Measurements from ENCODE around the gene CELF2.

The CELF2 gene

DNA sequence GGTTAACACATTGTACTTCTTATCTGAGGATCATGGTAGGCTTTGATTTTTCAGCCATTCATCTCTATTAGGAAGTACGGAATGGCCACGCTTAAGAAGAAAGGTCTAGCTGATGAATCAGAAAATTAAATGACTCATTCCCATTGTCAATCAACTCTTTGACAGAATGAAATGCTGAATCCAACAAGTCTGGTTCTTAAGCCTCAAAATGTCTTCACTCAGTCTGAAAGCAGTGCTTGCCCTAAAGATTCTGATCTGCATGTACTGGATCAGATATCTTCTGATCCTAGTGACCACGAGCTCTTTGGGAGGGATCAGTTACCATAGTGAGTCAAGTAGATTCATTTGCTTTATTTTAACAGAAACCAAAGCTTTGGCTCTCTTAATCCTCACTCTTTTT, 5.7 kb upstream of the CELF2 start:
- no peaks in the 10 kb centered on the region for H3K9me3 ChIP-seq (ENCODE audit: control insufficient read depth in 2 of 2, low read length in 2 of 2)
- peaks cover 10 to 11% of the 10 kb centered on the region in 2 donors for H3K4me1 ChIP-seq (ENCODE audit: control insufficient read depth in 2 of 2, insufficient read depth in 2 of 2, low read length in 2 of 2)
- no peak overlapping the region for H3K27ac ChIP-seq (ENCODE audit: low read depth in 2 of 2, low read length in 2 of 2)
- H3K4me3 ChIP-seq (ENCODE audit: low read length in 2 of 2) = no peak overlapping the region
- H3K9ac ChIP-seq (ENCODE audit: low read depth in 1 of 2, low read length in 2 of 2) = no peak overlapping the region
- no peaks in the 10 kb centered on the region for H3K36me3 ChIP-seq (ENCODE audit: control insufficient read depth in 2 of 2, insufficient read depth in 2 of 2, low read length in 2 of 2)
- no peaks in the 10 kb centered on the region for H3K27me3 ChIP-seq (ENCODE audit: control insufficient read depth in 2 of 2, insufficient read depth in 2 of 2, low read length in 2 of 2)

DNA sequence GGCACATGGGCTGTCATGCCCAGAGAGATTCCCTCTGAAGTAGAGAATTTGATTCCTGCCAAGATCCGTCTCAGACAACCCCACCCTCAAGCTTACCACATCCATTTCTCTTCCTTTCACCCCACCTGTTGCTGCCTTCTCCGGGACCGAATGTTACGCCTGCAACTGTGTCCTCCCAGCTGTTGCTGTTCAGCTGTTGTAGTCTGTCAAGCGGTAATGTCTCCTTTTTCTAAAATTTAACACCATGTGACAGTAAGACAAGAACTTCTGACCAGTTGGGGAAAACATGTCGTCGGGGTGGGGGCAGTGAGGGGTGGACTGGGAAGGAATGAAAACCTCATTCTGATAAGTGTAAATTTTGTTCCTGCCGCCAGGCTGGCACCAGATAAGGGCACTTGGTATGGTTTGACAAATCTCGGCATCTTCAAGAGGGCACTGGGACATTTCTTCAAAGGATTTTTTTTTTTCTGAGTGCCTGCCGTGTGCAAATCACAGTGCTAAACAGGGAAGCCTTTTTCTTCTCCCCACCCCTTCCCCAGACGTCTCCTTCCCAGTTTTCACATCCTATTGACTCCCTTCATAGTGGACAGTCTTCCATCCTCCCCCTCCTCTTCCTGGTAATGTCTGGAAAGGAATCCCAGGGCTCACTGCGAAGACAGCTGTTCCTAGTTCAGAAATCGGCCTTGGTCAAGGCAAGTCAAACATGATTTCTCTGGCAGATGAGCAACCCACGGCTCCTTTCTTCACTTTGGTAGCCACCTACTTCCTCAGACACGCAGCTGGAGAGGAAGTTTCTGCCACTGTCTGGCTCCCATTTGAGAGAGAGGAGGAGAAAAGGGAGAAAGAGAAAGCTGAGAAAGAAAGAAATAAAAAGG, 5.0 kb upstream of the CELF2 start:
- peaks cover 11 to 13% of the 10 kb centered on the region in 2 donors for H3K4me1 ChIP-seq (ENCODE audit: control insufficient read depth in 2 of 2, insufficient read depth in 2 of 2, low read length in 2 of 2)

DNA sequence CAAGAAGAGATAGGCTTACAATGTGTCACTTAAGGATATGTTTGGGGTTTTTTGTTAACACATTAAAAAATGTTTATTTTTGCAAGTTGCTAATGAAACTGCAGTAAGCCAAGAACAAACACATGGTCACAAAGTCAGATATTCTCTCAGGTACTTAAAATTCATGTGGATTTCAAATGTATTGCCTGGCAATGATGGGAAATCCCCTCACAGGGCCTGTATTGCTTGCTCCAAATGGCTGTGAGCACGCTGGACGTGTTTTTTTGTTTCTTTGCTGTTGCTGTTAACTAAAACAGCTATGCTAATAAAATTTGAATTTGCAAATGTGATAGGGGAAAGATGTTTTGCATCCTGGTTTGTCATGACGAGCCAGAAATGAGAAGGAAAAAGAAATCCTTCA, 3.8 kb upstream of the CELF2 start:
- H3K36me3 ChIP-seq (ENCODE audit: control insufficient read depth in 2 of 2, insufficient read depth in 2 of 2, low read length in 2 of 2) = no peaks in the 10 kb centered on the region
- no peaks in the 10 kb centered on the region for H3K27me3 ChIP-seq (ENCODE audit: control insufficient read depth in 2 of 2, insufficient read depth in 2 of 2, low read length in 2 of 2)
- no peaks in the 10 kb centered on the region for H3K9me3 ChIP-seq (ENCODE audit: control insufficient read depth in 2 of 2, low read length in 2 of 2)
- H3K9ac ChIP-seq (ENCODE audit: low read depth in 1 of 2, low read length in 2 of 2) = no peak overlapping the region
- H3K4me3 ChIP-seq (ENCODE audit: low read length in 2 of 2) = no peak overlapping the region
- H3K27ac ChIP-seq (ENCODE audit: low read depth in 2 of 2, low read length in 2 of 2) = no peak overlapping the region
- H3K4me1 ChIP-seq (ENCODE audit: control insufficient read depth in 2 of 2, insufficient read depth in 2 of 2, low read length in 2 of 2) = peaks cover 11 to 13% of the 10 kb centered on the region in 2 donors

More for the DNA sequence above, 5.0 kb upstream of the CELF2 start:
- Histone ChIP-seq H3K9ac (ENCODE audit: low read depth in 1 of 2, low read length in 2 of 2) (no peak overlapping the region), H3K36me3 (ENCODE audit: control insufficient read depth in 2 of 2, insufficient read depth in 2 of 2, low read length in 2 of 2) (no peaks in the 10 kb centered on the region), H3K27ac (ENCODE audit: low read depth in 2 of 2, low read length in 2 of 2) (no peak overlapping the region), H3K9me3 (ENCODE audit: control insufficient read depth in 2 of 2, low read length in 2 of 2) (no peaks in the 10 kb centered on the region), H3K4me3 (ENCODE audit: low read length in 2 of 2) (no peak overlapping the region), H3K27me3 (ENCODE audit: control insufficient read depth in 2 of 2, insufficient read depth in 2 of 2, low read length in 2 of 2) (no peaks in the 10 kb centered on the region)

DNA sequence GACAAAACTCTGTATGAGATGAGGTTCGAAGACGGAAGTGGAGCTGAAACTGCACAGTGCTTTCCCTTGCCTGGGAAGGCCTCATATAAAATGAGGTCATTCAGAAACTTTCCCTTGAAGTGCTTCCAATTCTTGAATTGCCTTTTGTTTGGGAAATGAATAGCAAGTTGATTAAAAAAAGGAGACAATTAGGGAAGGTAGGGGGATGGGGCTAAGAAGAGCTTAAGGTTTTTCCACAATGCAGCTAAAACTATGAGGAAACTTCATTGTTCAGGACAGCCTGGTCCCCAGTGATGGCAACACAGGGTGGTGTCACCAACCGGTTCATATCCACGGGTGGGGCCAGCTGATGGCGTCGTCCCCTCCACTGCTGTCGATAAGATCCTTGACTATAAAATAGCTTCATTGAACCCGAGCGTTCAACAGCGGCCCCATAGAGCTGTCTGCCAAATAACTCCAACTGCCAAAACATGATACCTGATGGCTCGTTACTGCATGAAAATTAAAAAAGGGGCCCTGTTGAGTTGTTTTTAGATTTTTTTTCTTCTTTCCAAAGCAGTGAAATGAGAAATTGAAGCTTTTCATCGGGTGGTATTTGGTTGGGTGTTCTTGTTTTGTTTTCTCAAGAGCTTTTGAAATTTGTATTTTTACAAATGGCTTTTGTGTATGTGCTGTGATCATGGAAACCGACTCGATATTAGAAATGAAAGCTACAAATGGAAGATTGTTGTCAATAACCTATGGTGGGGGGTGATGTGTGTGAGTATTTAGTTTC, 2.8 kb upstream of the CELF2 start:
- Histone ChIP-seq H3K9me3 (ENCODE audit: control insufficient read depth in 2 of 2, low read length in 2 of 2) (no peaks in the 10 kb centered on the region), H3K9ac (ENCODE audit: low read depth in 1 of 2, low read length in 2 of 2) (no peak overlapping the region)

DNA sequence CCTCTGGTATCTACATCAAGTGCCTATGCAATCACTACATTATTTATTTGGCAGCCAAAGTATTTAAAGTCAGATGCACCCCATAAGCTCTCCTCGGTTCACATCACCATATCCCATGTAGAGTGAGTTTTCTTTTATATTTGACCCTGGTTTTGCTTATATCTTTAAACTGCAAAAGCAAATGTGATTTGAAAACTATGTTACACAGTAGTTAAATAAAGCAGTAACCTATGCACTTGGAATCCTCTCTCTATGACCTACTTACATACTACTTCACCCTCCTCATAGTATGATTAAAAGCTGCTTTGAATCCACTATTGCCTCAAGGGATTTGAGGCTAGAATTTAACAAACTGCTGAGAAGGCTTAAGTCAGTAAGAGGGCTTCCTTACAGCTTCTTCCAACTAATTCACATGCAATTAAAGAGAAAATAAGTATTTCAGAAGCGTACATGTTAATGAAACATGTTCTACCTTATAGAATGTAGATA, 2.2 kb upstream of the CELF2 start:
- Histone ChIP-seq H3K27me3 (ENCODE audit: control insufficient read depth in 2 of 2, insufficient read depth in 2 of 2, low read length in 2 of 2) (no peaks in the 10 kb centered on the region), H3K4me1 (ENCODE audit: control insufficient read depth in 2 of 2, insufficient read depth in 2 of 2, low read length in 2 of 2) (peaks cover 16 to 18% of the 10 kb centered on the region in 2 donors), H3K36me3 (ENCODE audit: control insufficient read depth in 2 of 2, insufficient read depth in 2 of 2, low read length in 2 of 2) (no peaks in the 10 kb centered on the region), H3K9ac (ENCODE audit: low read depth in 1 of 2, low read length in 2 of 2) (no peak overlapping the region), H3K9me3 (ENCODE audit: control insufficient read depth in 2 of 2, low read length in 2 of 2) (no peaks in the 10 kb centered on the region), H3K4me3 (ENCODE audit: low read length in 2 of 2) (no peak overlapping the region), H3K27ac (ENCODE audit: low read depth in 2 of 2, low read length in 2 of 2) (peak overlapping the region; percentile 65 to 71)

More for the DNA sequence above, 2.8 kb upstream of the CELF2 start:
- H3K4me1 ChIP-seq (ENCODE audit: control insufficient read depth in 2 of 2, insufficient read depth in 2 of 2, low read length in 2 of 2) = peaks cover 13 to 15% of the 10 kb centered on the region in 2 donors
- H3K27me3 ChIP-seq (ENCODE audit: control insufficient read depth in 2 of 2, insufficient read depth in 2 of 2, low read length in 2 of 2) = no peaks in the 10 kb centered on the region
- peak overlapping the region in 1 of 2 donors; percentile 33 for H3K4me3 ChIP-seq (ENCODE audit: low read length in 2 of 2)
- no peaks in the 10 kb centered on the region for H3K36me3 ChIP-seq (ENCODE audit: control insufficient read depth in 2 of 2, insufficient read depth in 2 of 2, low read length in 2 of 2)
- H3K27ac ChIP-seq (ENCODE audit: low read depth in 2 of 2, low read length in 2 of 2) = peak overlapping the region; percentile 65 to 71

DNA sequence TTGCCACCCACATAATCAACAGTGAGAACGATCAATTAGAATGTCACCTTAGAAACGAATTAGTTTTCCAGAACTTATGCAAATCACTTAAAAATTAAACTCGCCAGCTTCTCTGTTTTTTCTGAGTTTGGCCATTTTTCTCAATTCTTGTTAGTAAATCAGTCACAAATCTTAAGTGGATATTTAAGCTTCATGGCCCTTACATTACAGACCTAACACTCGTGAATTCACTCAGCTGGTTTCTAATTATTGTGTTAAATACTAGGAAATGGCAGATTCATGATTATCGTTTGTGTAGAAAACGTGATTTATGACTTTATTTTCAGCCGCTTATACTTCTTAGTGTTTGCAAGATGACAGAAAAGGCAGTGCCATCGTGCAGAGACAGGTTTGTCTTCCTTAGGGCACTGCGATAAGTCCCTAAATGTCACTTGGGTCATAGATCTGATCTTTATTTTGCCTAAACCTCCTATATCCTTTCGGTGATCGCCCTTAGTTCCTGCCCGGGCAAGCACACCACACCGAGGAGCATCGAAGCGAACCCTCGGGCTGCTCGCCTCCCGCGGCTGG, 587 bp upstream of the CELF2 start:
- no peaks in the 10 kb centered on the region for H3K9me3 ChIP-seq (ENCODE audit: control insufficient read depth in 2 of 2, low read length in 2 of 2)
- H3K4me1 ChIP-seq (ENCODE audit: control insufficient read depth in 2 of 2, insufficient read depth in 2 of 2, low read length in 2 of 2) = peaks cover 19 to 21% of the 10 kb centered on the region in 2 donors
- H3K27me3 ChIP-seq (ENCODE audit: control insufficient read depth in 2 of 2, insufficient read depth in 2 of 2, low read length in 2 of 2) = no peaks in the 10 kb centered on the region
- peak overlapping the region; percentile 77 to 78 for H3K4me3 ChIP-seq (ENCODE audit: low read length in 2 of 2)
- H3K27ac ChIP-seq (ENCODE audit: low read depth in 2 of 2, low read length in 2 of 2) = peak overlapping the region; percentile 78 to 81
- H3K36me3 ChIP-seq (ENCODE audit: control insufficient read depth in 2 of 2, insufficient read depth in 2 of 2, low read length in 2 of 2) = no peaks in the 10 kb centered on the region
- H3K9ac ChIP-seq (ENCODE audit: low read depth in 1 of 2, low read length in 2 of 2) = peak overlapping the region; percentile 60 to 69

DNA sequence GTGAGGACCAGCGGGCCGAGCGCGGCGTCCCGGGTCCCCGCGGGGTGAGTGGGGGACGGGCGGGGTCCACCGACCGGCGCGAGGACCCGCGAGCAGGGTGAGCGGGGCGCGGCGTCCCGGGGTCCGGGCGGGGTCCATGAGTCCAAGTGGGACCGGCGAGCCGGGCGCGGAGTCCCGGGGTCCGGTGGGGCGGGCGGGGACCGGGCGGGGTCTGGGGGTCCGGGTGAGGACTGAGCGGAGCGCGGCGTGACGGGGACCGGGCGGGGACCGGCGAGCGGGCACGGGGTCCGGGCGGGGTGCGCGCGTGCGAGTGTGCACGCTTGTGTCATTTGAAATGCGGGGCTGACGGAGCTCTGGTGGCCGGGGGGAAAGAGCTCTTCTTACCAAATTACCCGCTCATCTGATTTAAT, 765 bp downstream of the CELF2 start:
- Histone ChIP-seq H3K27me3 (ENCODE audit: control insufficient read depth in 2 of 2, insufficient read depth in 2 of 2, low read length in 2 of 2) (no peaks in the 10 kb centered on the region), H3K27ac (ENCODE audit: low read depth in 2 of 2, low read length in 2 of 2) (peak overlapping the region; percentile 81), H3K9me3 (ENCODE audit: control insufficient read depth in 2 of 2, low read length in 2 of 2) (no peaks in the 10 kb centered on the region), H3K4me3 (ENCODE audit: low read length in 2 of 2) (peak overlapping the region; percentile 77 to 78), H3K9ac (ENCODE audit: low read depth in 1 of 2, low read length in 2 of 2) (peak overlapping the region; percentile 61 to 84), H3K36me3 (ENCODE audit: control insufficient read depth in 2 of 2, insufficient read depth in 2 of 2, low read length in 2 of 2) (no peaks in the 10 kb centered on the region), H3K4me1 (ENCODE audit: control insufficient read depth in 2 of 2, insufficient read depth in 2 of 2, low read length in 2 of 2) (peaks cover 19 to 21% of the 10 kb centered on the region in 2 donors)

DNA sequence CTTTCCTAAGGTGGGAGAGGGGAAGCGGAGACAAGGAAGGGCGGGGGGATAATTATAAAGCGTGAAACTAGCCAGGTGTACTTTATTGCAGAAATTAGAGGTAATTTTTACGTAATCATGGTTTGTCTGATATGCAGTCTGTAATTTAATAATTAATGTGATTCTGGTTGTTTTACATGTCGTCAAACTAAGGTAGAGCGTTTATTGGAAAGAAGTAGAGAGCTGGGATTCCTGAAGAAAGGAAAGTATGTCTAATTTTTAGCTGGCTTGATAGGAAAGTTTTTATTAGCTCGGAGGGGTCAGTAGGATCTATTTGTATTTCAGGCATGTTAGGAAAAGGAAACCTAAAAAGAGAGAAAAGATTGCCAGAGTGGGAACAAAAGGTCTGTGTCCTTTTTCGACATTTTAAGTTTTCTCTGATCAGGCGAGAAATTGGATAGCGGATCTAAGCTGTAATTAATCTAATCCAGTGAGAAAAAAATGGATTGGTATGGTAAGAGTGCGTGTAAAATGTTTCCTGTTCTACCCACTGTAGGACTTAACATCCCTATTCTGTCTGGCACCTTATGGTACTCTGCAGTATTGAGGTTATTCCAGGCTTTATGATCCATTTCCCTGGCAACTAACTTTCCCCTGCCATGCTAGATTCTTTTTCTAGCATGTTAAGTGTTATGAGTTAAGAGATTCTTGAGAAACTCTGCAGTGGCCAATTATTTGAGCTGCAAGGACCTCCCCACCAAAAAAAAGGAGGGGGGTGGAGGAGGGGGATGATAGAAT, 1.4 kb downstream of the CELF2 start:
- no peaks in the 10 kb centered on the region for H3K36me3 ChIP-seq (ENCODE audit: control insufficient read depth in 2 of 2, insufficient read depth in 2 of 2, low read length in 2 of 2)
- H3K27ac ChIP-seq (ENCODE audit: low read depth in 2 of 2, low read length in 2 of 2) = peak overlapping the region; percentile 13 to 17
- H3K4me3 ChIP-seq (ENCODE audit: low read length in 2 of 2) = peak overlapping the region; percentile 77 to 78
- no peaks in the 10 kb centered on the region for H3K9me3 ChIP-seq (ENCODE audit: control insufficient read depth in 2 of 2, low read length in 2 of 2)
- H3K9ac ChIP-seq (ENCODE audit: low read depth in 1 of 2, low read length in 2 of 2) = peak overlapping the region; percentile 61 to 84
- no peaks in the 10 kb centered on the region for H3K27me3 ChIP-seq (ENCODE audit: control insufficient read depth in 2 of 2, insufficient read depth in 2 of 2, low read length in 2 of 2)
- peaks cover 19 to 21% of the 10 kb centered on the region in 2 donors for H3K4me1 ChIP-seq (ENCODE audit: control insufficient read depth in 2 of 2, insufficient read depth in 2 of 2, low read length in 2 of 2)

DNA sequence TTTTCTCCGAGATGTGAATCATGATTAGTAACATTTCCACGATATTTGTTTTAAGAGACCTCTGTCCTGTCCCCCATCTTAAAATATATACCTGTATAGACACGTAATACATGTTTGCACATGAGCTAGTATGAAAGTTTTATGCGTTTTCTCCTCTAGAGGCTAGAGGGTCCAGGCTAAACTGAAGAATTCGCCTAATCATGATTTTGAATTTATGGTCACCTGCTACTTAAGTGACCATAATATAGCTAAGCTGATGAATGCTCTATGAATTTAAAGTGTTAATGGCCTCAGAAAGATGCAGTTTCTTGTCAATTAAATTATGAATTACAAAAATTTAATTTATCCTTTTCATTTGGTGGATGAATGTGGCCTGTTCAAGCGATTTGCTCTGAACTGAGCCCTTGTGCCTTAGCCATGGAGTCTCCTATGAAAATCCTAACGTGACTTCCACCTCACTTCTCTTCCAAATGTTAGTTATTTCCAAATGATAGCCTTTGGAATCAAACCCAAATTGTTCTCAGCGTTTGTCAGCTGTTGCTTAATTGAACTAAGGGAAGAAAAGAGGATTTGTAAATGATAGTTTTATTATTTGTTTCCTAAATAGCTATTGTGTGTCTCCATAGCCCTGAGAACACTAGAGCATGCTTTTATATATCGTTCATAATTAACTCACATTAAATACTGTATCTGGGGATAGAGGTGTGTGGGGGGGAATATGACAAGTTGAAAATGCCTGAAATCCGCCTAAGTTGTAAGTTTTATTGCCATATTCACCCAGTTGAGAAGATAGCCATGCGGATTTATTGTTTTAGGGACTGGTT, 2.3 kb downstream of the CELF2 start:
- H3K4me3 ChIP-seq (ENCODE audit: low read length in 2 of 2) = peak overlapping the region in 1 of 2 donors; percentile 78
- H3K36me3 ChIP-seq (ENCODE audit: control insufficient read depth in 2 of 2, insufficient read depth in 2 of 2, low read length in 2 of 2) = no peaks in the 10 kb centered on the region
- peaks cover 13% of the 10 kb centered on the region in 2 donors for H3K4me1 ChIP-seq (ENCODE audit: control insufficient read depth in 2 of 2, insufficient read depth in 2 of 2, low read length in 2 of 2)
- H3K27me3 ChIP-seq (ENCODE audit: control insufficient read depth in 2 of 2, insufficient read depth in 2 of 2, low read length in 2 of 2) = no peaks in the 10 kb centered on the region
- no peaks in the 10 kb centered on the region for H3K9me3 ChIP-seq (ENCODE audit: control insufficient read depth in 2 of 2, low read length in 2 of 2)
- H3K9ac ChIP-seq (ENCODE audit: low read depth in 1 of 2, low read length in 2 of 2) = no peak overlapping the region
- H3K27ac ChIP-seq (ENCODE audit: low read depth in 2 of 2, low read length in 2 of 2) = no peak overlapping the region

Data from mucosa of rectum (tissue), 2 donors.